Left lung (tissue), 10 donors: ENCODE data around the gene PREP. TPM values are rescaled to one million over a fixed set of nuclear protein-coding genes. Genes with fewer than 3 reads are reported as not detected.

Source experiments
- ATAC-seq: fragments of 200-7000 bp; cut with Tn5 transposase; one replicate; pipeline ENCODE4 v1.9.1; 2020; ENCODE audit warnings: moderate library complexity
- DNase-seq, 4 donors: peaks; one replicate each; pipeline ENCODE4 v3.0.0-alpha.2; 2013 to 2020
- H3K27ac ChIP-seq, 2 donors: fragments of 200-600 bp; sonication (generic) in 1 of 2; one replicate each; pipeline versions ENCODE4 v1.5.0 to v1.8.0; 2020 to 2021
- H3K27me3 ChIP-seq, 2 donors: fragments of 200-600 bp; sonication (generic) in 1 of 2; one replicate each; pipeline versions ENCODE4 v1.5.0 to v1.8.0; 2020 to 2021
- H3K36me3 ChIP-seq, 2 donors: fragments of 200-600 bp; sonication (generic) in 1 of 2; one replicate each; pipeline versions ENCODE4 v1.5.0 to v1.8.0; 2020 to 2021
- H3K4me1 ChIP-seq, 2 donors: fragments of 200-600 bp; one replicate each; pipeline ENCODE4 v1.8.0; 2021
- H3K4me3 ChIP-seq, 2 donors: fragments of 200-600 bp; sonication (generic) in 1 of 2; one replicate each; pipeline versions ENCODE4 v1.5.0 to v1.8.0; 2020 to 2021; ENCODE audit warnings: mild to moderate bottlenecking in 1 of 2
- H3K9me3 ChIP-seq, 2 donors: fragments of 200-600 bp; sonication (generic) in 1 of 2; one replicate each; pipeline versions ENCODE4 v1.5.0 to v1.8.0; 2020 to 2021
- intact Hi-C, 2 donors: fragments of 100-400 bp; cut with DNase I; formaldehyde crosslinking; loops; one replicate each; pipeline versions ENCODE4 v1.11.2 to v1.14.2; 2022
- polyA plus RNA-seq, 6 donors: library from polyadenylated mRNA; unstranded; fragments of 120-200 nt; gene quantifications; one replicate each; pipeline ENCODE4 v1.2.1, GENCODE V29; 2013; ENCODE audit not compliant: insufficient read length in 6 of 6
- total RNA-seq, 2 donors: library from RNA; stranded (reverse); fragmentation: NEBNext Ultra II Directional; extraction: Animal tissue kit (Norgen Biotek cat#: 25700); gene quantifications; one replicate each; pipeline ENCODE4 v1.2.1, GENCODE V29; 2021
- TF ChIP-seq, protein P1 (sequence below), 2 donors: fragments of 200-600 bp; sonication (generic) in 1 of 2; IDR thresholded peaks; one replicate each; pipeline versions ENCODE4 v1.5.0 to v1.8.0; 2021; ENCODE audit warnings: antibody characterized with exemption in 2 of 2
- donor health status: DM: no; HTN: yes; CAD: no.
- donor health status: DM: no; HTN: no; CAD: no.

PREP gene
- total and polyA plus RNA-seq, 8 donors = 34.9 to 42.7 (median 36.8) TPM

DNA sequence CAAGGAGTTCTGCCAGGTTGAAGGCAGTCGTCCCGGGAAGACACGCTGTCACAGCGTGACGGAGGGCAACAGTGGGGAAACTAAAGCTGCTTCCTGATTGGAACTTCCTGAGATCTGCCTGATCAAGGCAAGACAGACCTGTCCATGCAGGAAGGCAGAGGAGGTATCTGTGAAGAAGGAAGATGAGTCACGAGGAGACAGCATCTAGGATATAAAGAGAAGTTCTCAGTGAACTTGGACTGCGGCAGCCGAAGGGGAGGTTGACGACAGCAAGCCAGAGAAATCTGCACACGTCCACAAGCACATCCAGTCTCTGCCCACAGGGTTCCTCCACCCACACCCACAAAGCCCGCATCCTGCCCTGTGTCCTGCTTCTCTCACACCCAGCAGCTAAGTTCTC is 38.6 kb downstream of the PREP start:
- ATAC-seq (no peak), DNase-seq (no peak)
- Histone ChIP-seq H3K4me1 (peaks cover 0 to 3% of the 10 kb centered on the region in 2 donors), H3K36me3 (peaks cover 0 to 70% of the 10 kb centered on the region in 2 donors), H3K4me3 (no peak overlapping the region), H3K27ac (no peak overlapping the region), H3K27me3 (no peaks in the 10 kb centered on the region), H3K9me3 (no peaks in the 10 kb centered on the region)
- TF ChIP-seq, protein P1, sequence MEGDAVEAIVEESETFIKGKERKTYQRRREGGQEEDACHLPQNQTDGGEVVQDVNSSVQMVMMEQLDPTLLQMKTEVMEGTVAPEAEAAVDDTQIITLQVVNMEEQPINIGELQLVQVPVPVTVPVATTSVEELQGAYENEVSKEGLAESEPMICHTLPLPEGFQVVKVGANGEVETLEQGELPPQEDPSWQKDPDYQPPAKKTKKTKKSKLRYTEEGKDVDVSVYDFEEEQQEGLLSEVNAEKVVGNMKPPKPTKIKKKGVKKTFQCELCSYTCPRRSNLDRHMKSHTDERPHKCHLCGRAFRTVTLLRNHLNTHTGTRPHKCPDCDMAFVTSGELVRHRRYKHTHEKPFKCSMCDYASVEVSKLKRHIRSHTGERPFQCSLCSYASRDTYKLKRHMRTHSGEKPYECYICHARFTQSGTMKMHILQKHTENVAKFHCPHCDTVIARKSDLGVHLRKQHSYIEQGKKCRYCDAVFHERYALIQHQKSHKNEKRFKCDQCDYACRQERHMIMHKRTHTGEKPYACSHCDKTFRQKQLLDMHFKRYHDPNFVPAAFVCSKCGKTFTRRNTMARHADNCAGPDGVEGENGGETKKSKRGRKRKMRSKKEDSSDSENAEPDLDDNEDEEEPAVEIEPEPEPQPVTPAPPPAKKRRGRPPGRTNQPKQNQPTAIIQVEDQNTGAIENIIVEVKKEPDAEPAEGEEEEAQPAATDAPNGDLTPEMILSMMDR (IDR thresholded peaks at IDR 0.05) = no peak
- intact Hi-C loops = no loop called here

DNA sequence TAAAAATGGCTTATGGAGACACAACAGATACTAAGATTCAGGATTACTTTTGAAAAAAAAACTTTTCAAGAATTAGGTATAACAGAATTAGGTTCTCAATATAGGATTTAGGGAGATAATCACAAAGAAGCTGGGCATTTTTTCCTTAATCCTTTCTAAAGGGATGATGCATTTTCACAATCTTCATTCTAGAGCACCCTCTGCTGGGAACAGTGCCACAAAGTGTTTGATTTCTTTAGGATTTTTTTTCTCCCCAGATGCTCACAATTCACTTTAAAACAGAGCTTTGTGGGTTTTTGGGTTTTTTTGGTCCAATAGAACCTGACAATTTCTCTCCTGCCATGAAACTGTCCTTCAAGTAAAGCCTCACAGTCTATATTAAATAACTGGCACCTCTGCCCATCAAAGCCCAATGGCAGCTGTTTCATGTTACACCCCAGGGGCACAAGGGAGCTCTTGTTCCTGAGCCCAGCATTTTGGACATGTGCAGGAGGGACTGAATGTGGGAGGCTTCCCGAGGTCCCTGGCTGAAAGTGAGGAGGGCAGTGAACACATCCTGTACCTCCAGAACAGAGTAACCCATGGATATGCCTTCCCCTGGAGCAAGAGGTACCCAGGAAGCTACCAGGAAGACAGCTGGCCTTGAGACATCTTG is 39.7 kb downstream of the PREP start:
- no peaks in the 10 kb centered on the region for H3K27me3 ChIP-seq
- no peaks in the 10 kb centered on the region for H3K9me3 ChIP-seq
- peaks cover 0 to 62% of the 10 kb centered on the region in 2 donors for H3K36me3 ChIP-seq
- TF ChIP-seq, protein P1 (IDR thresholded peaks at IDR 0.05) = peak in 1 of 2 donors; percentile 15
- H3K4me1 ChIP-seq = peaks cover 0 to 4% of the 10 kb centered on the region in 2 donors
- H3K4me3 ChIP-seq = no peak overlapping the region
- no peak overlapping the region for H3K27ac ChIP-seq
- DNase-seq = peak in 1 of 4 donors; percentile 23
- intact Hi-C loops = no loop called here
- ATAC-seq = no peak

DNA sequence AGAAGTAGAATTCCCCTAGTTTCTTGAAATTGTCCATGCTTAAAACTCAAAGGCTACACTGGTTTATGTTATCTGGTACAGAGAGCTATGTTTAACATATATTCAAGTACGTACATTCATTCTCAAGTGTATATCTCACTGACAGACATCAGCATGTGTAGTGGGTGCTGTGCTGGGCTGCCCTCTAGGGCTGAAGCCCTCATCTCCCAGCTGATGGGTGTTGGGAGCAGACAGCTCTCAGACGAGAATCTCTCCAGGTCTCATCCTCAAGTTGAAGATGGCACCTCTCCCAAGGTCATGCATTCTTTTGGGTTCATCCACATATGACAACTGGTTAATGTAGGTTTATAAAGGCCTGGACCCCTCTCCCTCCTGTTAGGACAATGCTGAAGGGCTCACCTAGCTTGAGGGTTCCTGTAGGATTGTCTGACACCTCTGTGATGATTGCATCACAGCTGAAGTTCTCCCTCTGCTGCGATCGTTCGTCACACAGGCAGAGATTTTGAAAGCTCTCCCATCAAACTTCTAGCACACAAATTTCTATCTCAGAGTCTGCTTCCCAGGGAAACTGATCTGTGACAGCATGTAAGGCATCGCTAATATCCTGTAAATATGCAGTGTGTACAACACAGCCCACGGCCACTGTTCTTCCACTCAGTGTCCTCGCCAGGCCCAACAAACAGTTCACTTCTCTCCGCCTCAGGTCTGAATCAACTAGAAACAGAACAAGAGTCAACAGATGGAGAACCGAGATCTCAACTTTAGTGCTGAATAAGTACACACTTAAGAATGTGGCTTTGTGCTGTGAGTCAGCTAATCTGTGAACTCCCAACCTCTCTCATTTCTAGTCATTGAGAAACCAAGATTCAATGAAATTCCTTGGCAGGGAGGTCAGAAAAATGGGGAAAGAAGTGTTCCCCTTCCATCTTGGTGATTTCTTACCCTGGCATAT is 43.2 kb downstream of the PREP start:
- H3K4me3 ChIP-seq = no peak overlapping the region
- H3K9me3 ChIP-seq = no peaks in the 10 kb centered on the region
- TF ChIP-seq, protein P1 (IDR thresholded peaks at IDR 0.05) = no peak
- no peaks in the 10 kb centered on the region for H3K27me3 ChIP-seq
- DNase-seq = peak in 1 of 4 donors; percentile 44
- intact Hi-C loops = no loop called here
- H3K36me3 ChIP-seq = peaks cover 0 to 34% of the 10 kb centered on the region in 2 donors
- peak; percentile 95 for ATAC-seq
- H3K27ac ChIP-seq = peak overlapping the region; percentile 3 to 46
- H3K4me1 ChIP-seq = peaks cover 0 to 4% of the 10 kb centered on the region in 2 donors

DNA sequence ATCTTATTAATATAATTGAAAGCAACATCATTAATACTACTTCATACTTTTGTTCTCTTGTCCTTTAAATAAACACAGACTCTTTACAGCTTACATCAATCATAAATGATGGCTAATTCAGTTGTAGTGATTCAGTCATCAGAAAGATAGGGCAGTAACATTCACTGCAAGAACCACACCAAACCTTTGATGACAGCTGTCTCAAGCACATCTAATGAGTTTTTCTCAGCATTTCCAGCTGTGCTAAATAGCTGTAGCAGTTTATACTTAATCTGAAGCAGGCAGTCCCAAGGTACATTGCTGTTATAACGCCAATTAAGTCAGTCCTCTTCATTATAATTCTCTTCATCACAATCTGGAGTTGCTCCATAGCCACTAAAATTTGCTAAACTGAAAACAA is 45.7 kb downstream of the PREP start:
- DNase-seq = no peak
- peaks cover 0 to 23% of the 10 kb centered on the region in 2 donors for H3K36me3 ChIP-seq
- H3K4me3 ChIP-seq = no peak overlapping the region
- intact Hi-C loops = no loop called here
- no peaks in the 10 kb centered on the region for H3K9me3 ChIP-seq
- no peaks in the 10 kb centered on the region for H3K27me3 ChIP-seq
- peaks cover 0 to 4% of the 10 kb centered on the region in 2 donors for H3K4me1 ChIP-seq
- TF ChIP-seq, protein P1 (IDR thresholded peaks at IDR 0.05) = no peak
- ATAC-seq = no peak
- H3K27ac ChIP-seq = no peak overlapping the region

DNA sequence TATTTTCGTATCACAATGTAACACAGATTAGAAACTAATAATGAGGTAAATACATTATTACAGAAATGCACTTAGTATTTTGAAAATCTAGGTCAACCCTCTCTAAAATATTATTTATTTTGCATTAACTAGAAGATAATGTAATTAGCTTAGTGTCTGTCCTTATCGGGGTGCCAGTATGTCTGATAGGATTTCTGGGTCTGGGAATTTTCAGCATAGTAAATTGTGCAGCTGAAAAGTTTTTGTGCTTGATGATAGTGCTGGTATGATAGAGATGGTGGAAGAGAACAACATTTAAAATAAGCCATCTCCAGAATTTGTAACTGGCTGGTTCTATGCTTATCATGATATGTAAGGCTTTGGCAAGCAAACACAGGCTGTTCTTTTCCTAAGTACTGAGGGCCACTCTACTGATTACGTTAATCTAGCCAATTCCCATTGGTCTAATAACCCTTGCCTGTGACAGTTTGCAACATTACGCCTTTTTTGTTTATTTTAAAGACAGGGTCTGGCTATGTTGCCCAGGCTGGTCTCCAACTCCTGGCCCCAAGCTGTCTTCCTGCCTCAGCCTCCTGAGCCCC is 50.8 kb downstream of the PREP start:
- H3K4me3 ChIP-seq = no peak overlapping the region
- no peak for ATAC-seq
- H3K9me3 ChIP-seq = no peaks in the 10 kb centered on the region
- H3K27me3 ChIP-seq = no peaks in the 10 kb centered on the region
- H3K36me3 ChIP-seq = peaks cover 0 to 59% of the 10 kb centered on the region in 2 donors
- H3K27ac ChIP-seq = no peak overlapping the region
- intact Hi-C loops = no loop called here
- TF ChIP-seq, protein P1 (IDR thresholded peaks at IDR 0.05) = no peak
- DNase-seq = no peak
- H3K4me1 ChIP-seq = no peaks in the 10 kb centered on the region
